ENCODE data around the gene MORC4.
"Not testable (repeated sequence)": the region's sequence is repeated elsewhere in the genome, so short reads cannot be mapped to it uniquely, and the experiment has no call there.

The MORC4 gene

DNA sequence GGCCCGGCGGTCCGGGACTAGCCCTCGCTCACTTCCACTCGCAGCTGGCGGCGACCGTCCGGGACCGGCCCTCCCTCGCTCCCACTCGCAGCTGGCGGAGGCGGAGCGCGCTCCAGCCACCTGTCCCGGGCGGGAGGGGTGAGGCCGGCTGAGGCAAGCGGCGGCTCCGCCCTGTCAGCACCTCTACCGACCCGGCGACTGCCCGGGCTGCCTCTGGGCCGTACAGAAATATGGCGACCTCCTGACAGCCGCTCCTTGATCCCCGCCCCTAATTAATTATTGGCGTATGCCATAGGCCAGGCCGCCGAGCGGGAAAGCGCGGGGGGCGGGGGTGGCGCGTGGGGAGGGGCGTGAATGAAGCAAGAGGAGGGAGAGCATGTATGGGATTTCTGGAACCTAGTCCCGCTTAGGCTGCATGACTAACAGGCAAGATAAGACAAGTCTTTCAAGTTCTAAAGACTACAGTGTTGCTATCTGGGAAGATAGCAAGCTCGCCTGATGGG, at the start of gene MORC4:
TSS of gene MORC4 (minus strand) at position 200 of the 503 bp plus-strand sequence. CDS start 243 bp downstream, outside the sequence.
- in situ Hi-C loops (cut with HindIII; ENCODE audit: low sequenced_read_pairs), result no loop called here

DNA sequence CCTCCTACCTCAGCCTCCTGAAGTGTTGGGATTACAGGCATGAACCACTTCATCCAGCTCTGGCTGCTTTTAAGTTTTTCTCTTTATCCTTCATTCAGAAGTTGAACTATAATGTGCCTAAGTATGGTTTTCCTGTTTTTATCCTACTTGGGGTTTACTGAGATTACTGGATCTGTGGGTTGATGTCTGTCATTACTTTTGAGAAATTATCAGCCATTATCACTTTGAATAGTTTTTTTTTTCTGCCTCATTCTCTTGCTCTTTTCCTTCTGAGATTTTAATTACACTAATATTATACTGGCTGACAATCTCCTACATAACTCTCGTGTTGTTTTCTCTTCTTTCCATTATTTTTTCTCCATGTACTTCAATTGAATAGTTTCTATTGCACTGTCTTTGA, 47.6 kb upstream of the MORC4 start:
- in situ Hi-C loops (cut with HindIII; ENCODE audit: low sequenced_read_pairs), result no loop called here

DNA sequence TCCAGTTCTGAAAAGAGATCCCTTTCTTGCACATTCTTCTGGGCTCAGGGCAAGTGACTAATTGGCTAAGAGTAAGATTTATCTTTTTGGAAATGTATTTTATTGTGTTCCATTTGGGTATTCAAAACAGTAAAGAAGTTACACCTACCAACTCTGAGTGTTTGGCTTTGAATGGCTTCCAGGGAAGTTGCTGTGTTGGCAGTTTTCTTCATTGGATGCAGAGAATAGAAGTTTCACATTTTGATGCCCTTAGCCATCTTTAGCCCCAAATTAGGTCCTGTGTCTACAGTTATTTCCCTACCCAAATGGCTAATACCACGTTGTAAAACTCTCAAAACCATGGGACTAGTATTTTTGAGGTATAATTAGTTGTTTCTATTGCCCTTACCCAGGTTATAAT, 29.7 kb upstream of the MORC4 start:
- in situ Hi-C loops (cut with HindIII; ENCODE audit: low sequenced_read_pairs), result no loop called here

DNA sequence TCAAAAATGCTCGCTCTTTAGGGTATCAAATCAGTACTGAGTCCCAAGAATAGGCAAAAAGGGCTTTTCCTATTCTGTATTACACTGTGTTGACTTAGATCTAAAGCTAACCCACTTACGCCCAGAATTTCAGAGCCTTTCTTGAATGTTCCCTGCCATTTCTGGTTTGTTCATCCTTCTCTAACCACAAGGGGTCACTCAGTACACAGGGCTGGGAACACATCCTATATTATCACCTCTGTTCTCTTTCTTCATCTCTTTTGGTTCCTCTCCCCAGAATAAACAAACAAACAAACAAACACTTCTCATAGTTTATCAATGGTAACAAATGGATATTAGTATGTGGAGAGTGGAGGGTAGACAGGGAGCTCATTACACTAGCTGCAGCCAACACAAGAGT, 25.5 kb upstream of the MORC4 start:
- in situ Hi-C loops (cut with HindIII; ENCODE audit: low sequenced_read_pairs), result no loop called here

DNA sequence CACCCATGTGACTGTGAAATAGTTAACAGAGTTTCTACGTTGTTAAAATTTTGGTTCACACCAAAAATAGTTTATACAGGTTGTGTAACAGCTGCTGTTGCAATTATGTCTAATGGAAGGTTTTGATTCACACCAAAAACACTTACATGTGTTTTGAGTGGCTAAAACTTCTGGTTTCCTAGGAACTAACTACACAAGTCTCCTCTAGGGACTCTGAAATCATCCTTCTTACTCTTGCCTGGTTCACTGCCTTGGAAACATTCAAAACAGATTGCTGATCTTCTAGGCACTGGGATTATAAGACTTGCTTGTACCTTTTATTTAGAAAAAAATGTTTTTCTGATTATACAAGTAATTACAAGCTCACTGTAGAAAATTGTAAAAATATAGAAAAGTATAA, 14.9 kb upstream of the MORC4 start:
- in situ Hi-C loops (cut with HindIII; ENCODE audit: low sequenced_read_pairs), result no loop called here

DNA sequence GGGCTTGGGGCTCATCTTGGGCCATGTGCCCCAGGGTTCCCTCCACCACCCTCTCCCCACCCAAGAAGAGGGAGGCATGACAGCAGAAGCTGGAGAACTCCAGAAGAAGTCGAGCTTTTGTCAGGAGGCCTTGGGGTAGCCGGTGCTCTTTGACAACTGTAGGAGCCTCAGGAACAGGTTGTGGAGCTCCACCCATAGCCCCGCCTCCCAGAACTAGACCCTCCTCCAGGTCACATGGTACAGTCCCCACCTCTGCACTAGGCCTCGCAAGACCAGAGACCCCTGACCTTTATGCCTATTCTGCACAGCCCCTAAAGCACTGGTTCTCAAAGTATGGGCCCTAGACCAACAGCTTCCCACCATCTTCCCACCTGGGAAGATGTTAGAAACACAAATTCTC, 8.0 kb upstream of the MORC4 start:
- in situ Hi-C loops (cut with HindIII; ENCODE audit: low sequenced_read_pairs), result no loop called here

DNA sequence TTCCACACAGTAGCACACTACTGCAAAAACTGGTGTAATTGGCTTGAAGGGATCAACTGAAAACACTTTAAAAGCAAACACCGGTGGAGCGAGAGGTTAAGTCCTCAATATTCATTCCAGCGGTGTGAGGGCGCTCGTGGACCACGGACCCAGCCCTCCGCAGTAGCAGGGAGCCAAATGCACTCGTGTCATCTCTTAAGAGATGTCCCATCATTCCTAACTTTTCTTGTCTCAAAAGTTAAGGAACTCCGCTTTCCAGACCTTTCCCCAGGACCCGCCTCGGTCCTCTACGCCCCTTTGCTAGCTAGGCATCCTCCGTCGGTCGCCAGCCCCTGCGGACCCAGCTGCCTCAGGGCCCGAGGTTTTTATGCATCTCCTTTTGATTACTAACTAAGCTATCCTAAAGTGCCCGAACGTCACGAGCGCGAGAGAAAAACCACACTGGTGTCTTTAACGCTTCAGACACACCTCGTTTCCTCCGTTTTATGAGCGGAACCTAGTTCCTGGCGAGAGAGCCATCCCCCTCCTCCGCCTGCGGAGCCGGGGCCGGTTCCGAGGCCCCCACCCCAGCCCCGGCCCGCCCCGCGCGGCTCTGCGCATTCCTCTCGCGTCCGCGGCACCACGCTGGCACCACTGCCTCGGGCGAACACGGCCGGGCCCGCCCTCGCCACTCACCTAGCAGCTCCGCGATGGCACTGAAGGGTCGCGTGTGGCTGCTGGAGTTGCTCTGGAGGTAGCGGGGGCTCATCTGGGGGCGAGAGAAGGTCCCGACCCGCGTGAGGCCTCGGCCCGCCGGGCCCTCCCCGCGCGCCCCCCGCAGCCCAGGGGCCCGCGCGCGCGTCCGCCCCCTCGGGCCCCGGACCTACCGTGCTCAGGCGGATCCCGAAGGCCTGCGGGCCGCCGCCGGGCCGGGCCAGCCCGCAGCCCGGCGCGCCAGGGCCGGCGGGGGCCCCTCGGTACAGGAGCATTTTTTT, 723 bp downstream of the MORC4 start:
- in situ Hi-C loops (cut with HindIII; ENCODE audit: low sequenced_read_pairs), result no loop called here

DNA sequence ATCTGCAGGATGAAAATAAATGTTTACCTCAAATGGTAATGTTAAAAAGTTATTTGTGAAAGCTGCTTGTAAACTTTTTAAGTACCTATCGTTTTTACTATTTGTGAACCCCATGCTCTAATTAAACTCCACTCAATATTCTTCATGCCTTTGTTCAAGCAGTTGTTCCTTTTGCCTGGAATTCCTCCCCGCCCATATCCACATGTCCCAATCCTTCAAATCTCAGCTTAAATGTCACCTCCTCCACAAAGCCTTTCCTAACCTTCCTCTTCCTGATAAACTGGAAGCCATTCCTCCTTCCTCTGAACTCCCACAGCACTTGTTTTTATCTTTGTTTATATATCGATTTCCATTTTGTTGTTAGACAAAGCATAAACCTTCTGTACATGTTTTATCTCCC, 2.4 kb downstream of the MORC4 start:
- in situ Hi-C loops (cut with HindIII; ENCODE audit: low sequenced_read_pairs), result no loop called here

DNA sequence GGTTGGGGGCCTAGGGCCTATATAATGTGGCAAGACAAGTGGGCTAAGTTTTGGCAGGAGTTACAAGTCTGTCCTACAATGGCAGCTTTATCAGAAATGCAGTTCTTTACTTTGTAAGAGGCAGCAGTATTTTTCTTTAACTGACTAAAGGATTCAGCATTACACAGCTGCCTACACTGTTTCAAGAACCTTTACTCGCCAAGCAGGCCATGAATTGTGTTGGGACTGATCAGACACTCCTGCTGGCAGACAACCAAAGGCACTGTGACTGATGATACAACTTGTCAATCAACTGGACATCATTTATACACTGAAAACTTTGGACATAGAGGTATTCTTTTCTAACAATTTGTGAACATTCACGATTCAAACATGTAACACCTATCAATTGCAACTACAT, 4.3 kb downstream of the MORC4 start:
- in situ Hi-C loops (cut with HindIII; ENCODE audit: low sequenced_read_pairs), result no loop called here

DNA sequence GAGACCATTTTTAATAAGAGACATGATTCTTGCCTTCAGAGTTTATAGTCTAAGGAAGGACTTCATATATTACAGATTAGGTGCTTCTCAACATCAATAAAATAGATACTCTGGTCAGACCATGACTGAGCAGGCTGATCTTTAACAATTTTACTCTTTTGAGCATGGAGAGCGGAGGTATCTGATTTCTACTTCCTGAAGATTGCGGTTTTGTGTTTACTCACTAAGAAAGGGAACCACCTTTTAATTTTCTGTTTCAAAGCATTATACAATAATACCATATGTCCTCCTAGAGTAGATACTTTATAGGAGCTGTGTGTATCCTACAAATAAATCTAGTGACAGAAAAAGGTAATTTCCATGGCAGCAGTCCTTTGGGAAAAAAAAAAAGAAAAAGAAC, 12.5 kb downstream of the MORC4 start:
- in situ Hi-C loops (cut with HindIII; ENCODE audit: low sequenced_read_pairs), result loop anchor here (5.0 kb wide), 1 partner anchor 65 kb away; no protein-coding TSS in a partner anchor

DNA sequence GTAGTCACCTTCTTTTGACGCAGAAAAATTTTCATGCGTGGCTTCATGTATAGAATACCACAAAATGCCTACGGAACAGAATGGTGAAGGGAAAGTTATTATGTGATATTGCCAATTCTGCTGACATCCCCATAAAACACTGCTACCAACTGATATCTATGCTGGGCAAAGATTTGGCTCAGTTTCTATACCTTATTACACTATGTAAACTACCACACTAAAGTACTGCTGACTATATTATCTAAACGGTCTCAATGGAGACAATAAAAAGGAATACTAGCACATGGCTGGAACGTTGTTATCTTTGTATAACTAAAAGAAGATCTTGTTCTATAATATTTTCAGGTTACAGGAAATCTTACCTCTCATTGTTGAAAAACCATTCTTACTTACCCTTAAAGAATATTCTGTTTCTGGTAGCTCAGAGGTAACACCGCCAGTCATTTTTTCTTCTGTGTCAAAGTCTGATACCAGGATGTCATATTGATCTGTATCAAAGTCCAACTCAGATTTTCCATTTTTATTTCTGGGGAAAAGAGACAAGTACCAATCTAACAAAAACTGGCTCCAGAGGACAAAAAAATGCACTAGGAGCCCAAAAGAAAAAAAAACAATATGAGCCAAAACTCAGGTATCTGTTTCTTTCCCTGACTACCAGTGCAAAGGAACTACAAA, 18.9 kb downstream of the MORC4 start:
- in situ Hi-C loops (cut with HindIII; ENCODE audit: low sequenced_read_pairs), result no loop called here

DNA sequence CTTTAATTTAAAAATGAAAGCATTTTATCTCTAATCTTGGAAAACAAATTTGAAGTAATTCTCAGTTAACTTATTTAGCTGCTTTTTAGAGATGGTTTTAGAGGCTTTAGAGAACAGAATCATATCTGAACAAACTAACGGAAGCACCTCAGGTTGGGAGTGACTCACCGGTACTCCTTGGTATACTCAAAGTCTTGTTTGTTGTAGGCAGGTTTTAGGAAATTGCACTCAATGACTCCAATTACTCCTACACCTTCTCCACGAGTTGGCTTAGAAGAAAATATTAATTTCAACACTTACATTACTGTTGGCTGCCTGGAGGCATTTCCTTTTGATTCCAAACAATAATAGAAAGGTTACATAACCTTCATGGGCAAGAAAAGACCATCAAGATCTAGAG, 23.6 kb downstream of the MORC4 start:
- in situ Hi-C loops (cut with HindIII; ENCODE audit: low sequenced_read_pairs), result no loop called here

DNA sequence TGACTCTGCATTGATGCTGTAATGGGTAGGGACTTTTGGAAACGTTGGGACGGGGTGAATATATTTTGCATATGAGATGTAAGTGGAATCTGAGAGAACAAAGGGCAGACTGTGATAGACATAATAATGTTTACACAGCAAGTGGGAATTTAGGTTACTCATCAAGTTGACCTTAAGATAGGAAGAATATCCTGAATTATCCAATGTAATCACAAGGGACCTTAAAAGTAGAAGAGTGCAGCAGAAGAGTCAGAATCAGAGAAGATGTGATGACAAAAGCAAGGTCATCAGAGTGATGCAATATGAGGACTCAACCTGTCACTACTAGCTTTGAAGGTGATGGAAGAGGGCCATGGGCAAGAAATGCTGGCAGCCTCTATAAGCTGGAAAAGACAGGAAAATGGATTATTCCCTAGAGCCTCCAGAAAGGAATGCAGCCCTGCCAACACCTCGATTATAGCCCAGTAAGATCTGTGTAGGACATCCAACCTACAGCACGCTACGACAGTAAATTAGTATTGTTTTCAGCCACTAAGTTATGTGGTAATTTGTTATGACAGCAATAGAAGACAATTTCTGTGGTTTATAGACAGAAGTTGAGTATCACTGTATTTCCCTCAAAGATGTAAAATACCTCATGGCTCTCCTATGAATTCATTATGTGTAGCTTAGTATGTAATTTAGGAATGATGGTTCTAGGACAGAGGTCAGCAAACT, 26.4 kb downstream of the MORC4 start:
- in situ Hi-C loops (cut with HindIII; ENCODE audit: low sequenced_read_pairs), result no loop called here

DNA sequence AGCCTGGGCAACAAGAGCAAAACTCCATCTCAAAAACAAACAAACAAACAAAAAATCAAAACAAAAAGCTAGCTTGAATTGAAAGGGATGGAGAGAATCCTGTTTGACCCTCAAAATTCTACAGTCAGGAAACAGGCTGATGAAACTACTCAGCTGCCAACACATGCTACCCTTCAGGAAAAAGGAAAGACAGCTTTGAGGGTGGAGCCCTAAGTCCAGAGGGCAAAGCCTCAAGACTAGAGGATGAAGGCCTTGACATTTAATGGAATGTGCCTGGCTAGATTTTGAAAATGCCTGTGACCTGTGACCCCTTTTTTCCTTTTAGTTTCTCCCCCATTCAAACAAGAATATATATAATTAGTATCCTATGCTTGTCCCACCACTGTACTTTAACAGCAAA, 27.1 kb downstream of the MORC4 start:
- in situ Hi-C loops (cut with HindIII; ENCODE audit: low sequenced_read_pairs), result no loop called here

DNA sequence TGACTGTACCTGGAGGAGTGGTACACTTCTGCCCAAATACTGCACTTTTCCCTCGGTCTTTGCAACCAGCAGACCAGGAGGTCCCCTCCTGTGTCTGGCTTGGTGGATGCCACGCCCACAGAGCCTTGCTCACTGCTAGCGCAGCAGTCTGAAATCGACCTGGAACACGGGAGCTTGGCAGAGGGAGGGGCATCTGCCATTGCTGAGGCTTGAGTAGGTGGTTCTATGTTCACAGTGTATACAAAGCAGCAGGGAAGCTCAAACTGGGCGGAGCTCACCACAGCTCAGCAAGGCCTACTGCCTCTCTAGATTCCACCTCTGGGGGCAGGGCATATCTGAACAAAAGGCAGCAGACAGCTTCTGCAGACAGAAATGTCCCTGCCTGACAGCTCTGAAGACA, 33.5 kb downstream of the MORC4 start:
- in situ Hi-C loops (cut with HindIII; ENCODE audit: low sequenced_read_pairs), result not testable (repeated sequence)

DNA sequence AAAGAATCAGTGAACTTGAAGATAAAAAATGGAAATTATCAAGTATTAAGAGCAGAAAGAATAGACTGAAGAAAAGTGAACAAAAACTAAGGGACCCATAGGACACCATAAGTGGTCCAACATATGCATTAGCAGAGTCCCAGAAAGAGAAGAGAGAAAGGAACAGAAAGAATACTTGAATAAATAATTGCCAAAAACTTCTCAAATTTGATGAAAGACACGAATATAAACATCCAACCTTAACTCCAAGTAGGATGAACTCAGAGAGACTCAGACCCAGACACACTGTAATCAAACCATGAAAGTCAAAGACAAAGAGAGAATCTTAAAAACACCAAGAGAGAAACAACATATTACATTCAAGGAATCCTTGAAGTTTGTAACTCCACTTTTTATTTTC, 35.7 kb downstream of the MORC4 start:
- in situ Hi-C loops (cut with HindIII; ENCODE audit: low sequenced_read_pairs), result no loop called here

DNA sequence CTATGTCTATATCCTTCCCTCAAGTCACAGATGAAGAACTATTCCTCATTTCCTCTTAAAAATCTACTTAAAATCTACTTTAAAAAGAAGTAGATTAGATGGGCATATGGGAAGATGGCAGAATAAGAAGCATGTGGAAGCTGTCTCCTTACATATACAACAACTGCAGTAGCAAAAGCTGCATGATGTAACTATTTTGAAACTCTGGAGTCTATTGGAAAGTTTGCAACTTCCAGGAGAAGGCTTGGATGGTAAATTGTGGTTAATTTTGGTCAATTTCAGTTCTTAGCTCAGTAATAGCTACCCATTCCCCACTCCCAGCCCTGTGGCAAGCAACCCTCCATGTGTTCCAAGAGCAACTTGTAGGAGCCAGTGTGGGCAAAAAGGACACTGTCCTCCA, 36.9 kb downstream of the MORC4 start:
- in situ Hi-C loops (cut with HindIII; ENCODE audit: low sequenced_read_pairs), result no loop called here

DNA sequence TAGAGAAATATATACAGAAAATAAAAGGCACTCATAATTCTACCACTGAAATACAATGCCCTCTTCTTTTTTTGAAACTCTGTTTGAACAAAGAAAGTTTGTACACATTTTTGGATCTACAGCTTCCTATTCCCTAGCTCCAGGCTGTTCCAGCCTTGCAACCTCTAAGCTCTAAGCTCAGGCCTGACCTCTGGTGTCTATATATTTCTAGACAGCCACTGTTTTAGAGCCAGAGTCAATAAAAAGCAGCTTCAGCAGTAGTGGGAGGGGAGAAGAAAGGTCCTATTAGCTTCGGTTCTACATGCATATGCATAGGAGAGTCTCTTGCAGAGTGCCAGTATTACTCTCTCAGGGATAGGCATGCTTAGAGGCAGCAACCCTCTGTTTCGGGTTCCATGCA, 40.1 kb downstream of the MORC4 start:
- in situ Hi-C loops (cut with HindIII; ENCODE audit: low sequenced_read_pairs), result no loop called here

DNA sequence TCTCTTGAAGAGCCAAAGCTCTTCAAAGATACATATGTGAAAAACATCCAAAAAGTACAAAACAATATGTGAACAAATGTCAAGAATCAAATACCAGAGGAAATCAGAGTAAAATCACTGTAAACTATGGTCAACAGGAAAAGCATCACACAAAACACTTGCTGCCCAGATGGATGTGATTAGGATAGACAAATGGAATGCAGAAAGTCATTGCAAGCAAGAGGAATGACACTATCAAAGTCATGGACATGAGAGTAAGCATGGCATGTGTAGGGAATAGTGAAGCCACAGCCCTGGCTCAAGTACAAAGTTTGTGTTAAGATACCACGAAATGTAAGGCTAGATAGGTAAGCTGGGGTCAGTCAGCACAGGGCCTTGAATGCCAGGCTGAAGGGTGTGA, 42.2 kb downstream of the MORC4 start:
- in situ Hi-C loops (cut with HindIII; ENCODE audit: low sequenced_read_pairs), result no loop called here

DNA sequence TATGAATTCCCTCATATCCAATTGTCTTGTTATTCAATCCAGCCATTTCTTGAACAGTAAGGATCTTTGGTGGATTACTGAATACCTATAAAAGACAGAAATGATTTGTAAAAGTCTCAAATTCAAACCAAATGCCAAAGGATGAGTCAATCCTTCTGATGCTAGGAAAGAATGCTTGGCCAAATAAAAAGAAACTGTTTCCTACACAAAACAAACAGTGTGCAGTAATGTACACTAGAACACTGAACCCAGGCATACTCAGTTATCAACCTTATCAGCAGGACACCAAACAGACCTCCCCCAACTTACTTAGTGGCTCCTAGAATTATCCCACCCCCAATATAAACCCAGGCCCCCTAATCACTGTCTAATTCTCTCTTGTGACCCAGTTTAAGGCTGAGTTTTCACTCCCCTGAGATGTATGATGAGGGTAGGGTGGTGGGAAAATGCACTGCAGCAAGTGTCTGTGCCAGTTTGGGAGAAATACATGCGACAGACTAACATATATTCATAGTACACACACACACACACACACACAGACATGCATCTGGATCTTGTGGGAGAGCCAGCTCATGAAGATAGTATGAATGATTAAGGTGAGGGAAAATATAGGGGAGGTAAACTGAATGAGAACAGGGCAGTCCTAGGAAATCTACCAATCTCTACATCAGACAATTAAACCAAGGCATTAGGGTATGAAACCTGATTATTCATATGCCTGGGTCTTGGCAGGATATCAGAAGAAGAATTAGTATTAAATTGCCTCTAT, 44.8 kb downstream of the MORC4 start:
- in situ Hi-C loops (cut with HindIII; ENCODE audit: low sequenced_read_pairs), result no loop called here

DNA sequence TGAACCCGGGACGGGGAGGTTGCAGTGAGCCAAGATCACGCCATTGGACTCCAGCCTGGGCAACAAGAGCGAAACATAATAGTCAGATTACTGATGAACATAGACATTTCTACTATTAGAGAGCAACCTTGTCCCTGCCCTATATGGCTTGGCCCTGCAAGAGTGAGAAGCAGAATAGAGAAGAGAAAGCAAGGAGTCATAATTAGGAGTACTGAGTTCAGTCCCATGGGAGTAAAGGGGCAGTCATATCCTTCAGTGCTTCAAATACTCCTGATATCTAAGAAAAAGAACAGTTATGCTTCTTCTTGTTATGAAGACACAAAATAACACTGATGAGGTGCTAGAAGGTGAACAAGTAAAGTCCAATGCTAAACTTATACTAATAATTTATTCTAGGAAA, 46.0 kb downstream of the MORC4 start:
- in situ Hi-C loops (cut with HindIII; ENCODE audit: low sequenced_read_pairs), result no loop called here

Measured in endothelial cell of hepatic sinusoid (primary cell).